GM12872 (cell line): ENCODE measurements around the gene MOV10L1.

Source experiments
- CTCF ChIP-seq: IDR thresholded peaks from 3 replicates; pipeline ENCODE4 v1.5.1; 2011; ENCODE audit warnings: low read depth, mild to moderate bottlenecking, low read length, moderate library complexity; ENCODE audit not compliant: insufficient read depth

Gene MOV10L1

GRCh38 chr22:50208430-50208938 lies 118.7 kb downstream of the MOV10L1 start:
- no peak for TF ChIP-seq CTCF

GRCh38 chr22:50208939-50209892 lies 119.4 kb downstream of the MOV10L1 start:
- no peak for TF ChIP-seq CTCF

- peak; percentile 91 for TF ChIP-seq CTCF
These were observed 120.1 kb downstream of the MOV10L1 start for GRCh38 chr22:50209893-50210292.

GRCh38 chr22:50210378-50211139 lies 120.8 kb downstream of the MOV10L1 start:
- no peak for TF ChIP-seq CTCF

GRCh38 chr22:50211147-50211546 lies 121.3 kb downstream of the MOV10L1 start:
- TF ChIP-seq CTCF: no peak
